ENCODE measurements around the gene A2M. TPM values are rescaled to one million over a fixed set of nuclear protein-coding genes. Genes with fewer than 3 reads are reported as not detected.

A2M gene
- total and polyA plus RNA-seq, 4 donors, result 377 to 2,674 (median 775) TPM

- WGBS, 2 donors, result 80 to 88% methylated on average over 4 of the region's 4 CpGs
- no peak overlapping the region for H3K9ac ChIP-seq (ENCODE audit: insufficient read depth in 1 of 2, low read length in 2 of 2)
- H3K36me3 ChIP-seq (ENCODE audit: control insufficient read depth in 4 of 4, insufficient read depth in 4 of 4, low read length in 4 of 4), result peaks cover 4 to 45% (median 27%) of the 10 kb centered on the region in 4 donors
Observed at GRCh38 chr12:9103050-9103849, 12.5 kb downstream of the A2M start.

GRCh38 chr12:9101018-9101687, 14.6 kb downstream of the A2M start:
- Histone ChIP-seq H3K9ac (ENCODE audit: insufficient read depth in 1 of 2, low read length in 2 of 2) (no peak overlapping the region), H3K27me3 (ENCODE audit: control insufficient read depth in 3 of 3, insufficient read depth in 3 of 3, low read length in 2 of 3) (no peaks in the 10 kb centered on the region), H3K4me1 (ENCODE audit: control insufficient read depth in 5 of 5, insufficient read depth in 5 of 5, low read length in 5 of 5) (peaks cover 0 to 5% (median 0%) of the 10 kb centered on the region in 5 donors), H3K36me3 (ENCODE audit: control insufficient read depth in 4 of 4, insufficient read depth in 4 of 4, low read length in 4 of 4) (peaks cover 4 to 50% (median 21%) of the 10 kb centered on the region in 4 donors), H3K4me3 (no peak overlapping the region), H3K27ac (ENCODE audit: low read depth in 1 of 2, low read length in 1 of 2) (no peak overlapping the region), H3K9me3 (ENCODE audit: control insufficient read depth in 4 of 4, insufficient read depth in 3 of 4, low read length in 3 of 4) (peaks cover 0 to 2% (median 0%) of the 10 kb centered on the region in 4 donors)
- ATAC-seq (ENCODE audit: insufficient read depth, low FRiP score) (no peak), DNase-seq (no peak)
- TF ChIP-seq CTCF (IDR thresholded peaks at IDR 0.05; ENCODE audit: control extremely low read depth, extremely low read depth), result no peak
- 80 to 83% methylated on average over 8 of the region's 8 CpGs for WGBS, 2 donors

More at GRCh38 chr12:9103050-9103849, 12.5 kb downstream of the A2M start:
- no peak for ATAC-seq (ENCODE audit: insufficient read depth, low FRiP score)
- Histone ChIP-seq H3K9me3 (ENCODE audit: control insufficient read depth in 4 of 4, insufficient read depth in 3 of 4, low read length in 3 of 4) (peaks cover 0 to 2% (median 0%) of the 10 kb centered on the region in 4 donors), H3K4me1 (ENCODE audit: control insufficient read depth in 5 of 5, insufficient read depth in 5 of 5, low read length in 5 of 5) (peaks cover 0 to 5% (median 0%) of the 10 kb centered on the region in 5 donors), H3K27me3 (ENCODE audit: control insufficient read depth in 3 of 3, insufficient read depth in 3 of 3, low read length in 2 of 3) (no peaks in the 10 kb centered on the region), H3K4me3 (no peak overlapping the region), H3K27ac (ENCODE audit: low read depth in 1 of 2, low read length in 1 of 2) (no peak overlapping the region)
- no peak for DNase-seq
- TF ChIP-seq CTCF (IDR thresholded peaks at IDR 0.05; ENCODE audit: control extremely low read depth, extremely low read depth), result no peak

- DNase-seq, result no peak
- Histone ChIP-seq H3K4me3 (no peak overlapping the region), H3K36me3 (ENCODE audit: control insufficient read depth in 4 of 4, insufficient read depth in 4 of 4, low read length in 4 of 4) (peaks cover 4 to 49% (median 20%) of the 10 kb centered on the region in 4 donors), H3K27ac (ENCODE audit: low read depth in 1 of 2, low read length in 1 of 2) (no peak overlapping the region), H3K9ac (ENCODE audit: insufficient read depth in 1 of 2, low read length in 2 of 2) (no peak overlapping the region), H3K9me3 (ENCODE audit: control insufficient read depth in 4 of 4, insufficient read depth in 3 of 4, low read length in 3 of 4) (peaks cover 0 to 2% (median 0%) of the 10 kb centered on the region in 4 donors), H3K4me1 (ENCODE audit: control insufficient read depth in 5 of 5, insufficient read depth in 5 of 5, low read length in 5 of 5) (no peaks in the 10 kb centered on the region), H3K27me3 (ENCODE audit: control insufficient read depth in 3 of 3, insufficient read depth in 3 of 3, low read length in 2 of 3) (no peaks in the 10 kb centered on the region)
- no peak for TF ChIP-seq CTCF (IDR thresholded peaks at IDR 0.05; ENCODE audit: control extremely low read depth, extremely low read depth)
- WGBS, 2 donors, result 92 to 97% methylated on average over 2 of the region's 2 CpGs
- ATAC-seq (ENCODE audit: insufficient read depth, low FRiP score), result no peak
Observed at GRCh38 chr12:9099552-9100190, 16.0 kb downstream of the A2M start.

Measured in lung (tissue), 12 donors.